Activated T-helper 17 cell treated with anti-CD3 and anti-CD28 coated beads, Interleukin-2, amount 50 U/mL, for 72 hours (primary cell): ENCODE data around the gene SLC43A1. TPM values are rescaled to one million over a fixed set of nuclear protein-coding genes. Genes with fewer than 3 reads are reported as not detected.
"Not testable (repeated sequence)": the region's sequence is repeated elsewhere in the genome, so short reads cannot be mapped to it uniquely, and the experiment has no call there.

ENCODE experiments used
- ATAC-seq: fragments of 150-1000 bp; cut with Tn5 transposase; replicated peaks from 2 replicates; pipeline ENCODE4 v1.10.0; 2021; ENCODE audit warnings: mild to moderate bottlenecking, moderate library complexity
- H3K27ac Mint-ChIP-seq: one replicate; pipeline ENCODE4 v1.8.0; 2022; ENCODE audit warnings: mixed read lengths
- H3K27me3 Mint-ChIP-seq: one replicate; pipeline ENCODE4 v1.8.0; 2022; ENCODE audit warnings: mixed read lengths
- H3K36me3 Mint-ChIP-seq: one replicate; pipeline ENCODE4 v1.8.0; 2022; ENCODE audit warnings: low read depth, mild to moderate bottlenecking, mixed read lengths
- H3K4me1 Mint-ChIP-seq: one replicate; pipeline ENCODE4 v1.8.0; 2022; ENCODE audit warnings: mixed read lengths
- H3K4me3 Mint-ChIP-seq: one replicate; pipeline ENCODE4 v1.8.0; 2022; ENCODE audit warnings: mild to moderate bottlenecking, mixed read lengths
- H3K9me3 Mint-ChIP-seq: one replicate; pipeline ENCODE4 v1.8.0; 2022; ENCODE audit warnings: mixed read lengths
- total RNA-seq, 2 donors: library from RNA; stranded (reverse); gene quantifications; one replicate each; pipeline ENCODE4 v1.2.3, GENCODE V29; 2022

The SLC43A1 gene
- total RNA-seq, 2 donors from 2014 or later: 9.1 to 20.0 TPM

- H3K4me1 Mint-ChIP-seq: no peaks in the 10 kb centered on the region
- peak overlapping the region; percentile 59 for H3K27ac Mint-ChIP-seq
- H3K9me3 Mint-ChIP-seq: no peaks in the 10 kb centered on the region
- H3K27me3 Mint-ChIP-seq: no peaks in the 10 kb centered on the region
- peaks cover 10% of the 10 kb centered on the region for H3K36me3 Mint-ChIP-seq
- ATAC-seq: no peak
- no peak overlapping the region for H3K4me3 Mint-ChIP-seq
Observed at GRCh38 chr11:57541169-57541568, 25.7 kb upstream of the SLC43A1 start.

- Mint-ChIP-seq H3K4me1 (no peaks in the 10 kb centered on the region), H3K9me3 (no peaks in the 10 kb centered on the region), H3K36me3 (peaks cover 10% of the 10 kb centered on the region), H3K4me3 (no peak overlapping the region), H3K27me3 (no peaks in the 10 kb centered on the region), H3K27ac (no peak overlapping the region)
- ATAC-seq: no peak
Observed at GRCh38 chr11:57539342-57539741, 23.8 kb upstream of the SLC43A1 start.

GRCh38 chr11:57536947-57537619, 21.6 kb upstream of the SLC43A1 start, which contains the start of gene SMTNL1:
TSS of gene SMTNL1 (plus strand) at chr11:57537595. CDS start at chr11:57542643, 5,048 bp downstream.
- Mint-ChIP-seq H3K36me3 (peaks cover 5% of the 10 kb centered on the region), H3K9me3 (no peaks in the 10 kb centered on the region), H3K27ac (peak within 1 kb of the TSS; percentile 56), H3K4me3 (no peak within 1 kb of the TSS), H3K27me3 (no peaks in the 10 kb centered on the region), H3K4me1 (no peaks in the 10 kb centered on the region)
- no peak for ATAC-seq

- H3K36me3 Mint-ChIP-seq: peaks cover 16% of the 10 kb centered on the region
- H3K4me1 Mint-ChIP-seq, H3K9me3 Mint-ChIP-seq, H3K4me3 Mint-ChIP-seq, H3K27me3 Mint-ChIP-seq, ATAC-seq: not testable (repeated sequence)
- peak overlapping the region; percentile 51 for H3K27ac Mint-ChIP-seq
Observed at GRCh38 chr11:57534449-57534848, 18.9 kb upstream of the SLC43A1 start.

GRCh38 chr11:57530596-57531507, 15.3 kb upstream of the SLC43A1 start, which contains the start of gene TIMM10:
TSS of gene TIMM10 (minus strand) at chr11:57530754. CDS start at chr11:57530189, 565 bp downstream.
- Mint-ChIP-seq H3K27ac (peak within 1 kb of the TSS; percentile 97), H3K9me3 (no peaks in the 10 kb centered on the region), H3K4me3 (peak within 1 kb of the TSS; percentile 99), H3K36me3 (peaks cover 45% of the 10 kb centered on the region), H3K4me1 (peaks cover 16% of the 10 kb centered on the region), H3K27me3 (no peaks in the 10 kb centered on the region)
- ATAC-seq: peak; percentile 95

GRCh38 chr11:57530215-57530595, 14.7 kb upstream of the SLC43A1 start:
- peak overlapping the region; percentile 99 for H3K4me3 Mint-ChIP-seq

GRCh38 chr11:57529012-57529411, 13.5 kb upstream of the SLC43A1 start:
- H3K4me3 Mint-ChIP-seq: peak overlapping the region; percentile 99
- H3K9me3 Mint-ChIP-seq: no peaks in the 10 kb centered on the region
- peaks cover 16% of the 10 kb centered on the region for H3K4me1 Mint-ChIP-seq
- no peak for ATAC-seq
- no peak overlapping the region for H3K27ac Mint-ChIP-seq
- peaks cover 45% of the 10 kb centered on the region for H3K36me3 Mint-ChIP-seq
- no peaks in the 10 kb centered on the region for H3K27me3 Mint-ChIP-seq

More at GRCh38 chr11:57530215-57530595, 14.7 kb upstream of the SLC43A1 start:
- ATAC-seq: peak; percentile 4
- Mint-ChIP-seq H3K4me1 (peaks cover 16% of the 10 kb centered on the region), H3K27ac (peak overlapping the region; percentile 97), H3K36me3 (peaks cover 45% of the 10 kb centered on the region), H3K9me3 (no peaks in the 10 kb centered on the region), H3K27me3 (no peaks in the 10 kb centered on the region)

- no peaks in the 10 kb centered on the region for H3K9me3 Mint-ChIP-seq
- ATAC-seq: no peak
- H3K27ac Mint-ChIP-seq: no peak overlapping the region
- peaks cover 45% of the 10 kb centered on the region for H3K36me3 Mint-ChIP-seq
- no peaks in the 10 kb centered on the region for H3K27me3 Mint-ChIP-seq
- H3K4me1 Mint-ChIP-seq: peaks cover 16% of the 10 kb centered on the region
- no peak overlapping the region for H3K4me3 Mint-ChIP-seq
Observed at GRCh38 chr11:57527056-57527631, 11.6 kb upstream of the SLC43A1 start.

GRCh38 chr11:57523419-57523818, 7.9 kb upstream of the SLC43A1 start:
- Mint-ChIP-seq H3K4me3 (no peak overlapping the region), H3K4me1 (peaks cover 6% of the 10 kb centered on the region), H3K27me3 (no peaks in the 10 kb centered on the region), H3K36me3 (peaks cover 23% of the 10 kb centered on the region), H3K9me3 (no peaks in the 10 kb centered on the region), H3K27ac (no peak overlapping the region)
- no peak for ATAC-seq

- no peak overlapping the region for H3K4me3 Mint-ChIP-seq
Observed at GRCh38 chr11:57521116-57521515, 5.6 kb upstream of the SLC43A1 start.

GRCh38 chr11:57516061-57516443, 550 bp upstream of the SLC43A1 start:
- H3K27me3 Mint-ChIP-seq: no peaks in the 10 kb centered on the region
- no peak for ATAC-seq
- no peaks in the 10 kb centered on the region for H3K36me3 Mint-ChIP-seq
- no peaks in the 10 kb centered on the region for H3K4me1 Mint-ChIP-seq
- peak overlapping the region; percentile 96 for H3K4me3 Mint-ChIP-seq
- no peaks in the 10 kb centered on the region for H3K9me3 Mint-ChIP-seq
- H3K27ac Mint-ChIP-seq: peak overlapping the region; percentile 87

More at GRCh38 chr11:57521116-57521515, 5.6 kb upstream of the SLC43A1 start:
- Mint-ChIP-seq H3K4me1 (no peaks in the 10 kb centered on the region), H3K27me3 (no peaks in the 10 kb centered on the region), H3K36me3 (peaks cover under 1% of the 10 kb centered on the region), H3K27ac (no peak overlapping the region), H3K9me3 (no peaks in the 10 kb centered on the region)
- ATAC-seq: no peak

- no peaks in the 10 kb centered on the region for H3K9me3 Mint-ChIP-seq
- ATAC-seq: peak; percentile 63
- peak overlapping the region; percentile 96 for H3K4me3 Mint-ChIP-seq
- peak overlapping the region; percentile 61 for H3K27ac Mint-ChIP-seq
- no peaks in the 10 kb centered on the region for H3K27me3 Mint-ChIP-seq
- H3K4me1 Mint-ChIP-seq: no peaks in the 10 kb centered on the region
- no peaks in the 10 kb centered on the region for H3K36me3 Mint-ChIP-seq
Observed at GRCh38 chr11:57514538-57515331, 767 bp downstream of the SLC43A1 start.

GRCh38 chr11:57513911-57514537, 1.5 kb downstream of the SLC43A1 start:
- H3K9me3 Mint-ChIP-seq: no peaks in the 10 kb centered on the region
- no peak overlapping the region for H3K27ac Mint-ChIP-seq
- peak; percentile 42 for ATAC-seq
- no peaks in the 10 kb centered on the region for H3K27me3 Mint-ChIP-seq
- no peaks in the 10 kb centered on the region for H3K4me1 Mint-ChIP-seq
- H3K4me3 Mint-ChIP-seq: peak overlapping the region; percentile 96
- no peaks in the 10 kb centered on the region for H3K36me3 Mint-ChIP-seq
